ENCODE measurements around the gene DFFB.

Gene DFFB

DNA sequence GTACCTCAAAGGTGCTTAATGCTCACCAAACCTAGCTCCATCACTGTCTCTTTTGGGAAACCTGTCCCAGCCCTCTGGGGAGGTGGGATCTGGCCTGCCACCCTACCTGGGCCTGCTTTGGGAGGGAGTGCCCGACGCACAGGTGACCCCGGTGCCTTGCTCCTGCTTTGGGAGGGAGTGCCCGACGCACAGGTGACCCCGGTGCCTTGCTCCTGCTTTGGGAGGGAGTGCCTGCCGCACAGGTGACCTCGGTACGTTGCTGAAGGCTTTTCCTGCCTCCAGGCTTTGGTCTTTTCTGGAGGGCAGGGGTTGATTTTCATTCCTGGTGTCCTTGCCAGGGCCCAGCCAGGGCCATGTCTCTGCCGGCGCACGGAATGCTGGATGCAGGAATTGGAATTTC is 68.0 kb downstream of the DFFB start:
- H2AFZ ChIP-seq (ENCODE audit: low read depth, low read length): no peak overlapping the region
- no peaks in the 10 kb centered on the region for H3K4me1 ChIP-seq (ENCODE audit: insufficient read depth, low read length)
- H3K36me3 ChIP-seq (ENCODE audit: insufficient read depth, low read length): no peaks in the 10 kb centered on the region
- no peak overlapping the region for H3K4me3 ChIP-seq (ENCODE audit: low read length)
- H3K27me3 ChIP-seq (ENCODE audit: insufficient read depth, low read length): peaks cover 26% of the 10 kb centered on the region
- no peaks in the 10 kb centered on the region for H3K9me3 ChIP-seq (ENCODE audit: low read length)

- H3K9me3 ChIP-seq (ENCODE audit: low read length): no peaks in the 10 kb centered on the region
- no peaks in the 10 kb centered on the region for H3K4me1 ChIP-seq (ENCODE audit: insufficient read depth, low read length)
- H3K4me3 ChIP-seq (ENCODE audit: low read length): no peak overlapping the region
- no peak overlapping the region for H2AFZ ChIP-seq (ENCODE audit: low read depth, low read length)
- H3K36me3 ChIP-seq (ENCODE audit: insufficient read depth, low read length): no peaks in the 10 kb centered on the region
- H3K27me3 ChIP-seq (ENCODE audit: insufficient read depth, low read length): peaks cover 26% of the 10 kb centered on the region
Measured at GRCh38 chr1:3925762-3926161, 68.5 kb downstream of the DFFB start.

- Histone ChIP-seq H2AFZ (ENCODE audit: low read depth, low read length) (no peak overlapping the region), H3K27me3 (ENCODE audit: insufficient read depth, low read length) (peaks cover 23% of the 10 kb centered on the region), H3K36me3 (ENCODE audit: insufficient read depth, low read length) (no peaks in the 10 kb centered on the region), H3K9me3 (ENCODE audit: low read length) (no peaks in the 10 kb centered on the region), H3K4me1 (ENCODE audit: insufficient read depth, low read length) (no peaks in the 10 kb centered on the region), H3K4me3 (ENCODE audit: low read length) (no peak overlapping the region)
Measured at GRCh38 chr1:3926956-3927355, 69.7 kb downstream of the DFFB start.

- Histone ChIP-seq H3K9me3 (ENCODE audit: low read length) (no peaks in the 10 kb centered on the region), H3K4me3 (ENCODE audit: low read length) (no peak overlapping the region), H3K36me3 (ENCODE audit: insufficient read depth, low read length) (no peaks in the 10 kb centered on the region)
Measured at GRCh38 chr1:3928586-3928985, 71.3 kb downstream of the DFFB start.

DNA sequence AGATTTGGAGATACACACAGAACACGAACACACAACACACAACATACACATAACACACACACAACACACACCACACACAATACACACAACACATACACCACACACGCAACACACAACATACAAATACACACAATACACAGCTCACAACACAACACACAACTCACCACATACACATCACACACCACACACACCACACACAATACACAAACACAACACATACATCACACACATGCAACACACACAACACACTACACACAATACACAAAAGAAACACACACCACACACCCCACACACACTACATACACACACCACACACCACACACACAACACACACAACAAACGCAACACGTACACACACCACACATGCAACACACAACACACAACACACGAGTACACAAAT is 71.8 kb downstream of the DFFB start:
- peaks cover 16% of the 10 kb centered on the region for H3K27me3 ChIP-seq (ENCODE audit: insufficient read depth, low read length)
- no peak overlapping the region for H3K4me3 ChIP-seq (ENCODE audit: low read length)
- no peaks in the 10 kb centered on the region for H3K4me1 ChIP-seq (ENCODE audit: insufficient read depth, low read length)
- no peaks in the 10 kb centered on the region for H3K9me3 ChIP-seq (ENCODE audit: low read length)
- H3K36me3 ChIP-seq (ENCODE audit: insufficient read depth, low read length): no peaks in the 10 kb centered on the region
- H2AFZ ChIP-seq (ENCODE audit: low read depth, low read length): no peak overlapping the region

More at GRCh38 chr1:3928586-3928985, 71.3 kb downstream of the DFFB start:
- Histone ChIP-seq H2AFZ (ENCODE audit: low read depth, low read length) (no peak overlapping the region), H3K4me1 (ENCODE audit: insufficient read depth, low read length) (no peaks in the 10 kb centered on the region), H3K27me3 (ENCODE audit: insufficient read depth, low read length) (peaks cover 18% of the 10 kb centered on the region)

GRCh38 chr1:3930301-3931006 is 73.2 kb downstream of the DFFB start:
- Histone ChIP-seq H3K27me3 (ENCODE audit: insufficient read depth, low read length) (peaks cover 6% of the 10 kb centered on the region), H3K9me3 (ENCODE audit: low read length) (no peaks in the 10 kb centered on the region), H2AFZ (ENCODE audit: low read depth, low read length) (no peak overlapping the region), H3K4me1 (ENCODE audit: insufficient read depth, low read length) (no peaks in the 10 kb centered on the region), H3K4me3 (ENCODE audit: low read length) (no peak overlapping the region), H3K36me3 (ENCODE audit: insufficient read depth, low read length) (no peaks in the 10 kb centered on the region)

- Histone ChIP-seq H3K4me3 (ENCODE audit: low read length) (no peak overlapping the region), H3K36me3 (ENCODE audit: insufficient read depth, low read length) (no peaks in the 10 kb centered on the region), H3K27me3 (ENCODE audit: insufficient read depth, low read length) (peaks cover 6% of the 10 kb centered on the region), H3K4me1 (ENCODE audit: insufficient read depth, low read length) (no peaks in the 10 kb centered on the region), H2AFZ (ENCODE audit: low read depth, low read length) (no peak overlapping the region), H3K9me3 (ENCODE audit: low read length) (no peaks in the 10 kb centered on the region)
Measured at GRCh38 chr1:3931007-3931912, 74.0 kb downstream of the DFFB start.

GRCh38 chr1:3932156-3932919 is 75.1 kb downstream of the DFFB start:
- Histone ChIP-seq H3K4me3 (ENCODE audit: low read length) (no peak overlapping the region), H2AFZ (ENCODE audit: low read depth, low read length) (no peak overlapping the region), H3K27me3 (ENCODE audit: insufficient read depth, low read length) (peaks cover 6% of the 10 kb centered on the region), H3K36me3 (ENCODE audit: insufficient read depth, low read length) (no peaks in the 10 kb centered on the region), H3K4me1 (ENCODE audit: insufficient read depth, low read length) (no peaks in the 10 kb centered on the region), H3K9me3 (ENCODE audit: low read length) (peaks cover under 1% of the 10 kb centered on the region)

Data from neuron (in vitro differentiated cells).